ENCODE data around the gene UMODL1.

Gene UMODL1

GRCh38 chr21:42071146-42071737 is at the start of gene UMODL1:
Gene UMODL1 (plus strand): TSS chr21:42071317. CDS start chr21:42071317, 0 bp downstream.
- no peak for DNase-seq (ENCODE audit: low spot score)

- no peak for DNase-seq (ENCODE audit: low spot score)
Observed at GRCh38 chr21:42021371-42022090, 49.6 kb upstream of the UMODL1 start.

- no peak for DNase-seq (ENCODE audit: low spot score)
Observed at GRCh38 chr21:42022091-42022430, 49.1 kb upstream of the UMODL1 start.

- no peak for DNase-seq (ENCODE audit: low spot score)
Observed at GRCh38 chr21:42022906-42023305, 48.2 kb upstream of the UMODL1 start.

GRCh38 chr21:42025376-42026081 is 45.6 kb upstream of the UMODL1 start:
- DNase-seq (ENCODE audit: low spot score): peak; percentile 78

GRCh38 chr21:42026082-42026435 is 45.1 kb upstream of the UMODL1 start:
- DNase-seq (ENCODE audit: low spot score): no peak

- no peak for DNase-seq (ENCODE audit: low spot score)
Observed at GRCh38 chr21:42027085-42027821, 43.9 kb upstream of the UMODL1 start.

- DNase-seq (ENCODE audit: low spot score): no peak
Observed at GRCh38 chr21:42027822-42028765, 43.0 kb upstream of the UMODL1 start.

- no peak for DNase-seq (ENCODE audit: low spot score)
Observed at GRCh38 chr21:42028766-42029425, 42.2 kb upstream of the UMODL1 start.

- DNase-seq (ENCODE audit: low spot score): no peak
Observed at GRCh38 chr21:42030311-42030710, 40.8 kb upstream of the UMODL1 start.

- DNase-seq (ENCODE audit: low spot score): no peak
Observed at GRCh38 chr21:42031241-42031640, 39.9 kb upstream of the UMODL1 start.

- DNase-seq (ENCODE audit: low spot score): no peak
Observed at GRCh38 chr21:42031816-42032215, 39.3 kb upstream of the UMODL1 start.

- no peak for DNase-seq (ENCODE audit: low spot score)
Observed at GRCh38 chr21:42032266-42032665, 38.9 kb upstream of the UMODL1 start.

- no peak for DNase-seq (ENCODE audit: low spot score)
Observed at GRCh38 chr21:42032968-42033367, 38.1 kb upstream of the UMODL1 start.

- no peak for DNase-seq (ENCODE audit: low spot score)
Observed at GRCh38 chr21:42036313-42036712, 34.8 kb upstream of the UMODL1 start.

GRCh38 chr21:42037516-42037915 is 33.6 kb upstream of the UMODL1 start:
- DNase-seq (ENCODE audit: low spot score): no peak

- DNase-seq (ENCODE audit: low spot score): no peak
Observed at GRCh38 chr21:42037943-42038342, 33.2 kb upstream of the UMODL1 start.

GRCh38 chr21:42038393-42038792 is 32.7 kb upstream of the UMODL1 start:
- DNase-seq (ENCODE audit: low spot score): no peak

- no peak for DNase-seq (ENCODE audit: low spot score)
Observed at GRCh38 chr21:42038826-42039425, 32.2 kb upstream of the UMODL1 start.

- no peak for DNase-seq (ENCODE audit: low spot score)
Observed at GRCh38 chr21:42039470-42039901, 31.6 kb upstream of the UMODL1 start.
